Measurements from ENCODE around the gene AXIN2.

DNA sequence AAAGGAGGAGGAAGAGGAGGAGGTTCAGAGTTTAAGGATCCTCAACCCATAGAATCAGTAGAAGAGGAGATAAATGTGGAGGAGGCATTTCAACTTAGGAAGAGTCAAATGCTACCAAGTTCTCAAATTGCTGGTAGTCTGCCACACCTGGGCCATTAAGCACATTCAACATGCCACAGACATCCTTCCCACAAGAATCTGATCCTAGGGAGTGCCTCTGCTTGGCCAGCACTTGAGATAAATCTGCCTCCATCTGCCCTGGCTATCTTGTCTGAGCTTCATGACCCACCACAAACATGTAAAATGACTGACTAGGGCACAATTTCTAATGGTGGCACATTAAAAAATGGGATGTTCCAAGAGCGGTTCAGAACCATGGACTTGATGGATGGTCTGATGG lies 37.3 kb upstream of the AXIN2 start:
- TF ChIP-seq CTCF (conservative IDR thresholded peaks at IDR 0.05; ENCODE audit: low read depth, low read length), result no peak
- no peak for TF ChIP-seq EZH2 (IDR thresholded peaks at IDR 0.05; ENCODE audit: borderline replicate concordance, low read depth, low read length, poor library complexity, severe bottlenecking)
